Right atrium auricular region (tissue), 2 donors: ENCODE data around the gene DCC. TPM values are rescaled to one million over a fixed set of nuclear protein-coding genes. Genes with fewer than 3 reads are reported as not detected.

Experiments
- DNase-seq: peaks from one replicate; pipeline ENCODE4 v3.0.0-alpha.2; 2019; ENCODE audit warnings: low spot score
- H3K27ac ChIP-seq, 2 donors: fragments of 200-600 bp; sonication (generic); 1 replicate in 1 of 2; 2 replicates in 1 of 2; pipeline ENCODE4 v1.5.1; 2016 to 2019
- H3K27me3 ChIP-seq, 2 donors: fragments of 200-600 bp; sonication (generic); one replicate each; pipeline versions ENCODE4 v1.5.1 to v1.6.0; 2017 to 2019
- H3K36me3 ChIP-seq: fragments of 200-600 bp; sonication (generic); one replicate; pipeline ENCODE4 v1.5.1; 2016
- H3K4me1 ChIP-seq, 2 donors: fragments of 200-600 bp; sonication (generic); one replicate each; pipeline versions ENCODE4 v1.5.1 to v1.6.0; 2017 to 2019
- H3K4me3 ChIP-seq, 2 donors: fragments of 200-600 bp; sonication (generic); 1 replicate in 1 of 2; 2 replicates in 1 of 2; pipeline ENCODE4 v1.5.1; 2017 to 2019; ENCODE audit warnings: mild to moderate bottlenecking in 1 of 2, moderate library complexity in 1 of 2
- H3K9me3 ChIP-seq, 2 donors: fragments of 200-600 bp; sonication (generic); one replicate each; pipeline ENCODE4 v1.5.1; 2019
- CTCF ChIP-seq, 2 donors: fragments of 200-600 bp; sonication (generic); IDR thresholded peaks; one replicate each; pipeline ENCODE4 v1.5.1; 2019; ENCODE audit warnings: antibody characterized with exemption in 2 of 2
- total RNA-seq, 2 donors: library from RNA; depleted of rRNA; stranded (reverse); fragments of >200 nt; gene quantifications; one replicate each; pipeline ENCODE4 v1.1.0, GENCODE V29; 2016

The DCC gene
- total RNA-seq, 2 donors from 2014 or later: not detected

- H3K4me3 ChIP-seq: no peak overlapping the region
- no peaks in the 10 kb centered on the region for H3K4me1 ChIP-seq
- H3K9me3 ChIP-seq: no peaks in the 10 kb centered on the region
- H3K36me3 ChIP-seq: no peaks in the 10 kb centered on the region
- H3K27ac ChIP-seq: no peak overlapping the region
- no peak for DNase-seq
- no peak for TF ChIP-seq CTCF (IDR thresholded peaks at IDR 0.05)
- no peaks in the 10 kb centered on the region for H3K27me3 ChIP-seq
These were observed 312.4 kb downstream of the DCC start for GRCh38 chr18:52652391-52652790.

- Histone ChIP-seq H3K4me1 (no peaks in the 10 kb centered on the region), H3K27me3 (no peaks in the 10 kb centered on the region), H3K9me3 (no peaks in the 10 kb centered on the region), H3K36me3 (no peaks in the 10 kb centered on the region), H3K27ac (no peak overlapping the region), H3K4me3 (no peak overlapping the region)
- TF ChIP-seq CTCF (IDR thresholded peaks at IDR 0.05): no peak
- no peak for DNase-seq
These were observed 317.2 kb downstream of the DCC start for GRCh38 chr18:52657043-52657805.

GRCh38 chr18:52667463-52668065 lies 327.6 kb downstream of the DCC start:
- Histone ChIP-seq H3K36me3 (no peaks in the 10 kb centered on the region), H3K27ac (no peak overlapping the region), H3K9me3 (no peaks in the 10 kb centered on the region), H3K27me3 (no peaks in the 10 kb centered on the region), H3K4me3 (no peak overlapping the region), H3K4me1 (no peaks in the 10 kb centered on the region)
- DNase-seq: no peak
- TF ChIP-seq CTCF (IDR thresholded peaks at IDR 0.05): no peak

- H3K4me1 ChIP-seq: no peaks in the 10 kb centered on the region
- no peaks in the 10 kb centered on the region for H3K9me3 ChIP-seq
- H3K27me3 ChIP-seq: no peaks in the 10 kb centered on the region
- no peak for DNase-seq
- peak in 1 of 2 donors; percentile 23 for TF ChIP-seq CTCF (IDR thresholded peaks at IDR 0.05)
- H3K27ac ChIP-seq: no peak overlapping the region
- no peaks in the 10 kb centered on the region for H3K36me3 ChIP-seq
- no peak overlapping the region for H3K4me3 ChIP-seq
These were observed 330.9 kb downstream of the DCC start for GRCh38 chr18:52670896-52671295.

GRCh38 chr18:52678034-52678433 lies 338.0 kb downstream of the DCC start:
- H3K4me3 ChIP-seq: no peak overlapping the region
- TF ChIP-seq CTCF (IDR thresholded peaks at IDR 0.05): no peak
- no peaks in the 10 kb centered on the region for H3K27me3 ChIP-seq
- H3K27ac ChIP-seq: no peak overlapping the region
- H3K36me3 ChIP-seq: no peaks in the 10 kb centered on the region
- DNase-seq: no peak
- no peaks in the 10 kb centered on the region for H3K9me3 ChIP-seq
- no peaks in the 10 kb centered on the region for H3K4me1 ChIP-seq
